Endothelial cell of umbilical vein (primary cell): ENCODE data around the gene TBC1D26. TPM values are rescaled to one million over a fixed set of nuclear protein-coding genes. Genes with fewer than 3 reads are reported as not detected.
"Not testable (repeated sequence)": the region's sequence is repeated elsewhere in the genome, so short reads cannot be mapped to it uniquely, and the experiment has no call there.

Source experiments
- Bru-seq: library from RNA; stranded (reverse); fragments of 400-500 nt; gene quantifications from one replicate; lab custom pipeline; 2021; lab: Mats Ljungman, UMichigan
- BruChase-seq, 2 experiments: library from RNA; stranded (reverse); fragments of 400-500 nt; gene quantifications; one replicate each; lab custom pipeline; 2021; lab: Mats Ljungman, UMichigan
- BruUV-seq: library from RNA; stranded (reverse); fragments of 400-500 nt; replicated peaks from 2 replicates; lab custom pipeline; 2021; lab: Mats Ljungman, UMichigan
- CTCF ChIA-PET: fragments of 300-600, 350-600 bp; sonication (Branson Sonifier 250); formaldehyde crosslinking; loops from one replicate; lab custom pipeline; 2021; ENCODE audit warnings: antibody characterized with exemption, inconsistent platforms; lab: Charles Lee
- POLR2A ChIA-PET: fragments of 300-600, 350-600 bp; sonication (Branson Sonifier 250); formaldehyde crosslinking; loops from one replicate; lab custom pipeline; 2021; ENCODE audit warnings: antibody characterized with exemption, inconsistent platforms; lab: Charles Lee
- DNase-seq: peaks from one replicate; pipeline ENCODE4 v3.0.0-alpha.2; 2011; ENCODE audit warnings: low read depth, low spot score
- FAIRE-seq: peaks from 2 replicates; lab custom pipeline; 2011; peaks lifted over from hg19 to GRCh38; lab: Jason Lieb, UNC
- H2AFZ ChIP-seq: 2 replicates; pipeline ENCODE4 v1.6.0; 2012; ENCODE audit warnings: low read depth, low read length, control low read depth, inconsistent platforms
- H3K27ac ChIP-seq: 2 replicates; pipeline ENCODE4 v1.5.1; 2011; ENCODE audit warnings: low read depth, mild to moderate bottlenecking, control low read depth, low read length, moderate library complexity; ENCODE audit not compliant: insufficient read depth
- H3K27me3 ChIP-seq, 2 experiments: 2 replicates each; pipeline versions ENCODE4 v1.6.0 to v1.6.1; 2011; ENCODE audit warnings: low read length in 2 of 2, mixed read lengths in 1 of 2; ENCODE audit not compliant: control insufficient read depth in 2 of 2, insufficient read depth in 2 of 2
- H3K36me3 ChIP-seq, 2 experiments: 2 replicates in 1 of 2; 3 replicates in 1 of 2; pipeline ENCODE4 v1.5.1; 2011; ENCODE audit warnings: low read length in 2 of 2, mild to moderate bottlenecking in 1 of 2, moderate library complexity in 1 of 2; ENCODE audit not compliant: control insufficient read depth in 2 of 2, insufficient read depth in 2 of 2; ENCODE audit errors: extremely low read depth in 1 of 2
- H3K4me1 ChIP-seq: 3 replicates; pipeline ENCODE4 v1.5.1; 2011; ENCODE audit warnings: mild to moderate bottlenecking, low read length; ENCODE audit not compliant: control insufficient read depth, insufficient read depth; ENCODE audit errors: extremely low read depth
- H3K4me2 ChIP-seq: 2 replicates; pipeline ENCODE4 v1.6.1; 2011; ENCODE audit warnings: low read length, control low read depth, mixed read lengths; ENCODE audit not compliant: insufficient read depth
- H3K4me3 ChIP-seq, 3 experiments: fragments of 200-600 bp in 1 of 3; sonication (generic), shearing (Covaris generic) in 1 of 3; replicated peaks in 1 of 3; 2 replicates each; pipeline ENCODE4 v1.5.1; 2011 to 2016; ENCODE audit warnings: control low read depth in 3 of 3, low read length in 3 of 3, mild to moderate bottlenecking in 2 of 3, inconsistent platforms in 1 of 3, low read depth in 1 of 3, moderate library complexity in 1 of 3; ENCODE audit not compliant: insufficient read depth in 1 of 3
- H3K79me2 ChIP-seq: 2 replicates; pipeline ENCODE4 v1.6.0; 2012; ENCODE audit warnings: low read length, inconsistent platforms; ENCODE audit not compliant: control insufficient read depth, insufficient read depth
- H3K9ac ChIP-seq: replicated peaks from 2 replicates; pipeline ENCODE3; 2011; ENCODE audit warnings: low read length, control low read depth; ENCODE audit not compliant: insufficient read depth; ENCODE audit errors: extremely low read depth
- H3K9me1 ChIP-seq: replicated peaks from 3 replicates; pipeline ENCODE4 v1.6.0; 2011; ENCODE audit warnings: mild to moderate bottlenecking, low read length; ENCODE audit not compliant: control insufficient read depth, insufficient read depth; ENCODE audit errors: extremely low read depth
- H3K9me3 ChIP-seq: replicated peaks from 2 replicates; pipeline ENCODE4 v1.5.1; 2012; ENCODE audit warnings: low read length, inconsistent platforms; ENCODE audit not compliant: control insufficient read depth, insufficient read depth
- H4K20me1 ChIP-seq: replicated peaks from 2 replicates; pipeline ENCODE3; 2011; ENCODE audit warnings: mild to moderate bottlenecking, low read length; ENCODE audit not compliant: control insufficient read depth, insufficient read depth; ENCODE audit errors: extremely low read depth
- dilution Hi-C: fragments of 300-500 bp; cut with MboI; formaldehyde crosslinking; loops from one replicate; pipeline ENCODE4 v1.15.0; 2019; ENCODE audit warnings: low sequenced_read_pairs; ENCODE audit not compliant: extremely low pct_ligation_motif_present
- intact Hi-C: fragments of 100-400 bp; cut with micrococcal nuclease; formaldehyde crosslinking; loops from one replicate; pipeline ENCODE4 v1.10.0; 2022
- long read RNA-seq: library from polyadenylated mRNA; stranded (forward); transcript quantifications from one replicate; pipeline ENCODE4 v2.0.0, GENCODE V29; 2021
- polyA minus RNA-seq, 3 experiments: library from RNA; depleted of rRNA, polyadenylated mRNA; stranded (reverse); fragments of >200 nt; gene quantifications; 1 replicate in 1 of 3; 2 replicates in 2 of 3; pipeline ENCODE4 v1.2.3, GENCODE V29; 2011
- polyA plus RNA-seq, 4 experiments: library from polyadenylated mRNA; depleted of rRNA in 3 of 4; stranded (reverse) in 3 of 4; unstranded in 1 of 4; fragments of >200 nt; gene quantifications; 2 replicates each; pipeline versions ENCODE4 v1.2.1 to v1.2.3, GENCODE V29; 2011 to 2012; ENCODE audit warnings: missing spikeins in 1 of 4
- total RNA-seq: library from RNA; stranded (reverse); gene quantifications from 2 replicates; pipeline ENCODE4 v1.2.3, GENCODE V29; 2021

Gene TBC1D26
- total RNA-seq: not detected in 2 replicates
- polyA plus RNA-seq: 0.11 TPM in 1 of 2 replicates, not detected in the other
- not detected in 2 replicates for polyA plus RNA-seq (2011; cell fraction: cytosol; rRNA removed)
- 0.65 and 0.88 TPM in 2 replicates for polyA plus RNA-seq (2011; cell fraction: nucleus; rRNA removed)
- 0.19 TPM in 1 of 2 replicates, not detected in the other for polyA plus RNA-seq (2012)
- polyA minus RNA-seq: not detected in 2 replicates
- polyA minus RNA-seq (2011; cell fraction: cytosol; rRNA and poly(A)+ RNA removed): not detected
- polyA minus RNA-seq (2011; cell fraction: nucleus; rRNA and poly(A)+ RNA removed): not detected in 2 replicates
- percentile 2 among the genes with signal in this experiment for Bru-seq, nascent RNA
- BruChase-seq, experiment 1, labeled RNA remaining after a 6-hour chase: not detected
- BruChase-seq, experiment 2, labeled RNA remaining after a 2-hour chase: percentile 1 among the genes with signal in this experiment
- long read RNA-seq: 0 reads

DNA sequence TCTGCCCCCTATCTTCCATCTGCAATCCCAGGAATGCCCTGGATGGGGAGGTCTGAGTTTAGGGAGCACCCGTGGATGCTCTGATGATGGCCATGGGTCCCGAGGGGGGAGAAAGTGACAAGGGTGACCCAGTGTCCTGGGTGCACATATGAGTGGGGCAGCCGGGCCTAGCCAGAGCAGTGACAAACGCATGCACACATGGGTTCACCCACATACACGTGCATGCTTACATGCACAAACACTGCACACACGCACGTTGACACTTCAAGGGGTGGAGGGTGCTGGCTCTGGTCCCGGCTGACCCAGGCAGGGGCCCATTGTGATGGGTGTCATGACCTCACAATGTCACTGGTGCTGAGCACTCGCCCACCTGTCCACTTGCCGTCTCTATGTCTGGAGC lies at the start of gene TBC1D26:
Gene TBC1D26 (plus strand): TSS at position 384 of the 400 bp plus-strand sequence. CDS start 3,066 bp downstream, outside the sequence.
- H3K27ac ChIP-seq, H3K36me3 ChIP-seq, H3K27me3 ChIP-seq, H3K79me2 ChIP-seq, DNase-seq, H2AFZ ChIP-seq, dilution Hi-C loops, H3K9me3 ChIP-seq, intact Hi-C loops, H3K4me2 ChIP-seq, FAIRE-seq, H4K20me1 ChIP-seq, H3K9ac ChIP-seq, POLR2A ChIA-PET, CTCF ChIA-PET, BruUV-seq, H3K9me1 ChIP-seq, H3K4me3 ChIP-seq, H3K4me1 ChIP-seq: not testable (repeated sequence)

DNA sequence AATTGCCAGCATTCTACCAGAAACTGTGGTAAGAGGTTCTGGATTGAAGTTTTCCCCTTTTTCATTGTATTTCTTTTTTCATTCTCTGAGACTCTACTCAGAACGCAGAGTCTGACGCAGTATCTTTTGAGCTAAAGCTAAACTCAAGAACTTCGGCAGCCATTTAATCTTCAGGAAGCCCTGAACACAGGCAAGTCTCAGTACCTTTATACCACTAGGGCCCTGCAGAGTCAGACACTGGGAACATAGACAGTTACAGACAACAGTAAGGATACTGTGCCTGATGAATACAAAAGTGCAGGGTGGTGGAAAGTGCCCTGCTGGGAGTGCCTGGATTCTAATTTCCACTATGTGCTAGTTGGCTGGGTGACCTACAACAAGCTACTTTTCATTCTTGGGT lies 48.9 kb upstream of the TBC1D26 start:
- H3K4me3 ChIP-seq, H3K27ac ChIP-seq, H3K4me1 ChIP-seq, H3K9me3 ChIP-seq, H3K36me3 ChIP-seq, H3K4me2 ChIP-seq, POLR2A ChIA-PET, DNase-seq, H4K20me1 ChIP-seq, H2AFZ ChIP-seq, intact Hi-C loops, H3K79me2 ChIP-seq, H3K27me3 ChIP-seq, BruUV-seq, H3K9me1 ChIP-seq, dilution Hi-C loops, H3K9ac ChIP-seq, CTCF ChIA-PET: not testable (repeated sequence)
- FAIRE-seq: peak; percentile 12
